ENCODE data around the gene CCL25. TPM values are rescaled to one million over a fixed set of nuclear protein-coding genes. Genes with fewer than 3 reads are reported as not detected.

CCL25 gene, protein sequence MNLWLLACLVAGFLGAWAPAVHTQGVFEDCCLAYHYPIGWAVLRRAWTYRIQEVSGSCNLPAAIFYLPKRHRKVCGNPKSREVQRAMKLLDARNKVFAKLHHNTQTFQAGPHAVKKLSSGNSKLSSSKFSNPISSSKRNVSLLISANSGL
- total RNA-seq (not detected), polyA plus RNA-seq (ENCODE audit: insufficient read depth in 1 of 8, insufficient read length in 8 of 8, low replicate concordance in 1 of 8) (10 to 100 TPM in 1 of 8 donors, 1 to 10 TPM in 1, under 1 TPM in 3, not detected in 3; 0.18 to 45.5 (median 0.36) TPM)
- long read RNA-seq, donor 1 = 0 reads
- long read RNA-seq, donor 2 = 0 reads
- long read RNA-seq, donor 3 = 0 reads
- long read RNA-seq, donor 4 = 0 reads
- long read RNA-seq, donor 5 = 0 reads
- long read RNA-seq, donor 6 = 0 reads
- long read RNA-seq, donor 7 = 0 reads
- long read RNA-seq, donor 8 = 0 reads
- long read RNA-seq, donor 9 = 0 reads
- long read RNA-seq, donor 10 = 0 reads
- long read RNA-seq, donor 11, partial matches to known transcripts = 0 of 1 reads
- long read RNA-seq, donor 11, other reads (novel, unspliced or antisense) = 0 of 1 reads

DNA sequence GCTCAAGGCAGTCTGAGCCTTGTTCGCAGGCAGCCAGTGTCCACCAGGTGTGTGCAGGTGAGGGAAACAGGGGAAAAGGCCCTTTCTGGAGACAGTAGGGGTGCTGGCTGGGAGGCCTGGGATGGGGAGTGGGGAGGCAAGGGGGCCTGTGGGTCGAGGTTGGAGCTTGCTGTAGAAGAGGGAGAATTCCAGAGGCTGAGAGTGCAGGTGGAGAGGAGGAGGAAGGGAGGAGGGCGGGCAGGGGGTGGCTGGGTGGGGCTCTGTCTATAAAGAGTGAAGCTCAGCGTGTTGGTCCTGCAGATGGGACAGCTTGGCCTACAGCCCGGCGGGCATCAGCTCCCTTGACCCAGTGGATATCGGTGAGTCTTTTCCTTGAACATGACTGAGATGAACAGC is at the start of gene CCL25:
CCL25 (plus strand) TSS at position 297 of the 396 bp plus-strand sequence. CDS start 290 bp downstream, outside the sequence.
- Histone ChIP-seq H3K27ac (ENCODE audit: low read length) (no peak within 1 kb of the TSS), H3K9me3 (replicated peaks; ENCODE audit: control insufficient read depth, low read depth, low read length) (no peaks in the 10 kb centered on the region), H3K27me3 (ENCODE audit: control insufficient read depth, insufficient read depth, low read length) (peaks cover 6% of the 10 kb centered on the region), H3K4me1 (ENCODE audit: control insufficient read depth, insufficient read depth, low read length) (peaks cover 14% of the 10 kb centered on the region), H3K36me3 (ENCODE audit: control insufficient read depth, insufficient read depth, low read length) (no peaks in the 10 kb centered on the region), H3K4me3 (ENCODE audit: low read length) (no peak within 1 kb of the TSS)
- WGBS (ENCODE audit: insufficient coverage) = 44% methylated on average over 2 of the region's 7 CpGs
- no peak for DNase-seq

- DNase-seq = no peak
- peak overlapping the region; percentile 73 for H3K4me3 ChIP-seq (ENCODE audit: low read length)
- H3K27ac ChIP-seq (ENCODE audit: low read length) = no peak overlapping the region
- no peaks in the 10 kb centered on the region for H3K27me3 ChIP-seq (ENCODE audit: control insufficient read depth, insufficient read depth, low read length)
- H3K4me1 ChIP-seq (ENCODE audit: control insufficient read depth, insufficient read depth, low read length) = peaks cover 38% of the 10 kb centered on the region
- peaks cover 18% of the 10 kb centered on the region for H3K36me3 ChIP-seq (ENCODE audit: control insufficient read depth, insufficient read depth, low read length)
- no peaks in the 10 kb centered on the region for H3K9me3 ChIP-seq (replicated peaks; ENCODE audit: control insufficient read depth, low read depth, low read length)
- WGBS (ENCODE audit: insufficient coverage) = 53% methylated on average over 3 of the region's 6 CpGs
Measured at GRCh38 chr19:8004001-8004400, 48.6 kb upstream of the CCL25 start.

GRCh38 chr19:8004723-8005513 is 47.6 kb upstream of the CCL25 start:
- no peaks in the 10 kb centered on the region for H3K27me3 ChIP-seq (ENCODE audit: control insufficient read depth, insufficient read depth, low read length)
- H3K4me3 ChIP-seq (ENCODE audit: low read length) = peak overlapping the region; percentile 73
- peaks cover 14% of the 10 kb centered on the region for H3K36me3 ChIP-seq (ENCODE audit: control insufficient read depth, insufficient read depth, low read length)
- H3K4me1 ChIP-seq (ENCODE audit: control insufficient read depth, insufficient read depth, low read length) = peaks cover 38% of the 10 kb centered on the region
- DNase-seq = peak; percentile 28
- peak overlapping the region; percentile 67 for H3K27ac ChIP-seq (ENCODE audit: low read length)
- no peaks in the 10 kb centered on the region for H3K9me3 ChIP-seq (replicated peaks; ENCODE audit: control insufficient read depth, low read depth, low read length)
- under 1% methylated on average over 64 of the region's 74 CpGs for WGBS (ENCODE audit: insufficient coverage)

DNA sequence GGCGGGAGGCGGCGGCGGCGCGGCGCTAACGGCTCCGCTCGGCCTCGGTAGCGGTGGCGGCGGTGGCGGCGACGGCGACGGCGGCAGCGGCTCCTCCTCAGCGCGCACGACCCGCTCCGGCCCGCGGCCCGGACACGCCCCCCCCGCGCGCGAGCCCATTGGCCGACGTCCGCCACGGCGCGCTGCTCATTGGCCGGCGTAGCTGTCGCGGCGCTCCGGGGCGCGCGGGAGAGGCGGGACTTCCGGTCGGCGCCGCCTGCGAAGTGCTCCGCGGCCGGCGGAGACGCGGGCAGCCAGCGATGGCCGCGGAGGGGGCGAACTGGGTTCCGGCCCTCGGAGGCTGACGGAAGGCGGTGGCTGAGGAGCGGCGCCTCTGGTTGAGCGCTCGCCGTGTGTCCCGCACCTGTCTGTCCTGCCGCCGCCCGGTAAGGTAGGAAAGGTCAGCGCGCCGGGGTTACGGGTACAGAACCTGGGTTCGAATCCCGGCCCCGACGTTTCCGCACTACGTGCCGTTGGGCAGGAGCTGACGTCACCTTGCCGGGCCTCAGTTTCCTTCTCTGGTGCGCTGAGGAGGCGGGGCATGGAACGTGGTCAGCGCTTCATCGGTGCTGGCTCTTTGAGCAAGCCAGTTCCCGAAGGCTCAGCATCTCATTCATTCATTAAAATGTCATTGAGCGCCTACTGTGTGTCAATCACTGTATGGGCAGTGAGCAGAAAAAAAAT is 46.9 kb upstream of the CCL25 start, which contains the start of gene ELAVL1:
ELAVL1 (minus strand) TSS at position 108 of the 723 bp plus-strand sequence. CDS start 13,826 bp downstream, outside the sequence.
- under 1% methylated on average over 89 of the region's 98 CpGs for WGBS (ENCODE audit: insufficient coverage)
- peaks cover 6% of the 10 kb centered on the region for H3K36me3 ChIP-seq (ENCODE audit: control insufficient read depth, insufficient read depth, low read length)
- peak; percentile 95 for DNase-seq
- no peaks in the 10 kb centered on the region for H3K27me3 ChIP-seq (ENCODE audit: control insufficient read depth, insufficient read depth, low read length)
- H3K27ac ChIP-seq (ENCODE audit: low read length) = peak within 1 kb of the TSS; percentile 74
- H3K9me3 ChIP-seq (replicated peaks; ENCODE audit: control insufficient read depth, low read depth, low read length) = no peaks in the 10 kb centered on the region
- peak within 1 kb of the TSS; percentile 91 for H3K4me3 ChIP-seq (ENCODE audit: low read length)
- H3K4me1 ChIP-seq (ENCODE audit: control insufficient read depth, insufficient read depth, low read length) = peaks cover 37% of the 10 kb centered on the region

GRCh38 chr19:8017808-8018207 is 34.8 kb upstream of the CCL25 start:
- DNase-seq = peak; percentile 27
- Histone ChIP-seq H3K27me3 (ENCODE audit: control insufficient read depth, insufficient read depth, low read length) (no peaks in the 10 kb centered on the region), H3K36me3 (ENCODE audit: control insufficient read depth, insufficient read depth, low read length) (no peaks in the 10 kb centered on the region), H3K27ac (ENCODE audit: low read length) (no peak overlapping the region), H3K4me3 (ENCODE audit: low read length) (no peak overlapping the region), H3K9me3 (replicated peaks; ENCODE audit: control insufficient read depth, low read depth, low read length) (no peaks in the 10 kb centered on the region), H3K4me1 (ENCODE audit: control insufficient read depth, insufficient read depth, low read length) (peaks cover 3% of the 10 kb centered on the region)
- 76% methylated on average over 14 of the region's 14 CpGs for WGBS (ENCODE audit: insufficient coverage)

GRCh38 chr19:8020681-8021080 is 31.9 kb upstream of the CCL25 start:
- no peak overlapping the region for H3K27ac ChIP-seq (ENCODE audit: low read length)
- no peaks in the 10 kb centered on the region for H3K9me3 ChIP-seq (replicated peaks; ENCODE audit: control insufficient read depth, low read depth, low read length)
- H3K36me3 ChIP-seq (ENCODE audit: control insufficient read depth, insufficient read depth, low read length) = no peaks in the 10 kb centered on the region
- H3K27me3 ChIP-seq (ENCODE audit: control insufficient read depth, insufficient read depth, low read length) = no peaks in the 10 kb centered on the region
- WGBS (ENCODE audit: insufficient coverage) = 58% methylated on average over 6 of the region's 9 CpGs
- H3K4me3 ChIP-seq (ENCODE audit: low read length) = no peak overlapping the region
- peaks cover 3% of the 10 kb centered on the region for H3K4me1 ChIP-seq (ENCODE audit: control insufficient read depth, insufficient read depth, low read length)
- DNase-seq = no peak

GRCh38 chr19:8021374-8021773 is 31.2 kb upstream of the CCL25 start:
- Histone ChIP-seq H3K36me3 (ENCODE audit: control insufficient read depth, insufficient read depth, low read length) (no peaks in the 10 kb centered on the region), H3K9me3 (replicated peaks; ENCODE audit: control insufficient read depth, low read depth, low read length) (no peaks in the 10 kb centered on the region), H3K27me3 (ENCODE audit: control insufficient read depth, insufficient read depth, low read length) (no peaks in the 10 kb centered on the region), H3K27ac (ENCODE audit: low read length) (no peak overlapping the region), H3K4me3 (ENCODE audit: low read length) (no peak overlapping the region), H3K4me1 (ENCODE audit: control insufficient read depth, insufficient read depth, low read length) (peaks cover 3% of the 10 kb centered on the region)
- WGBS (ENCODE audit: insufficient coverage) = 79% methylated on average over 2 of the region's 8 CpGs
- DNase-seq = no peak

DNA sequence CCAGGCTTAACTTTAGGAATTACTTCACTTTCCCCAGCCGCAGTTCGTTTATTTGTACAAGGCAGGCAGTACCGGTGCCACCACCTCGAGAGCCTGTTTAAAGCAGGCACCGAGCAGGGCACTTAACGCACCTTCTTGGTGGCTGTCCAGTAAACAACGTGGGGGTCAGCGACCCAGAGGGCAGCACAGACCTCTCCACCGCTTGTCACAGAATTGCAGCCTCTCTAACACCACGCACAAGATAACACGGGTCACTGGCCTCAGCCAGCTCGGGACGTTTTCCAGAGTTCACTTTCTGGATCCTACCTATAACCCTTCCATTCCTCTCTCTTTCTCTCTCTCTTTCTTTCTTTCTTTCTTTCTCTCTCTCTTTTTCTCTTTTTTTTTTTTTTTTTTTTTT is 30.3 kb upstream of the CCL25 start:
- H3K36me3 ChIP-seq (ENCODE audit: control insufficient read depth, insufficient read depth, low read length) = no peaks in the 10 kb centered on the region
- H3K27me3 ChIP-seq (ENCODE audit: control insufficient read depth, insufficient read depth, low read length) = no peaks in the 10 kb centered on the region
- no peaks in the 10 kb centered on the region for H3K9me3 ChIP-seq (replicated peaks; ENCODE audit: control insufficient read depth, low read depth, low read length)
- WGBS (ENCODE audit: insufficient coverage) = 80% methylated on average over 13 of the region's 13 CpGs
- no peak for DNase-seq
- H3K4me3 ChIP-seq (ENCODE audit: low read length) = no peak overlapping the region
- H3K27ac ChIP-seq (ENCODE audit: low read length) = no peak overlapping the region
- H3K4me1 ChIP-seq (ENCODE audit: control insufficient read depth, insufficient read depth, low read length) = peaks cover 3% of the 10 kb centered on the region

- no CpG with 5 or more reads among the region's 5 CpGs for WGBS (ENCODE audit: insufficient coverage)
- Histone ChIP-seq H3K9me3 (replicated peaks; ENCODE audit: control insufficient read depth, low read depth, low read length) (no peaks in the 10 kb centered on the region), H3K27ac (ENCODE audit: low read length) (no peak overlapping the region), H3K4me3 (ENCODE audit: low read length) (no peak overlapping the region), H3K27me3 (ENCODE audit: control insufficient read depth, insufficient read depth, low read length) (no peaks in the 10 kb centered on the region), H3K36me3 (ENCODE audit: control insufficient read depth, insufficient read depth, low read length) (no peaks in the 10 kb centered on the region), H3K4me1 (ENCODE audit: control insufficient read depth, insufficient read depth, low read length) (peaks cover 5% of the 10 kb centered on the region)
- DNase-seq = no peak
Measured at GRCh38 chr19:8023371-8023770, 29.2 kb upstream of the CCL25 start.

Data from muscle of leg (tissue), 16 donors.